Keratinocyte (primary cell): Measurements from ENCODE around the gene POMT2. TPM values are rescaled to one million over a fixed set of nuclear protein-coding genes. Genes with fewer than 3 reads are reported as not detected.

Experiments
- DNase-seq: peaks from one replicate; pipeline ENCODE4 v3.0.0-alpha.2; 2011; ENCODE audit warnings: low read depth, missing footprints, low spot score
- FAIRE-seq: peaks from 2 replicates; lab custom pipeline; 2011; peaks lifted over from hg19 to GRCh38; lab: Jason Lieb, UNC
- H2AFZ ChIP-seq: 2 replicates; pipeline ENCODE4 v1.6.0; 2012; ENCODE audit warnings: low read length, control low read depth, inconsistent platforms; ENCODE audit not compliant: control insufficient read depth
- H3K27ac ChIP-seq: 2 replicates; pipeline ENCODE4 v1.5.1; 2011; ENCODE audit warnings: low read length; ENCODE audit not compliant: control insufficient read depth, insufficient read depth
- H3K27me3 ChIP-seq: 3 replicates; pipeline ENCODE4 v1.6.0; 2011; ENCODE audit warnings: low read length; ENCODE audit not compliant: control insufficient read depth, insufficient read depth; ENCODE audit errors: extremely low read depth
- H3K36me3 ChIP-seq, 2 experiments: 2 replicates in 1 of 2; 3 replicates in 1 of 2; pipeline ENCODE4 v1.5.1; 2011; ENCODE audit warnings: low read length in 2 of 2, mild to moderate bottlenecking in 1 of 2; ENCODE audit not compliant: control insufficient read depth in 2 of 2, insufficient read depth in 2 of 2; ENCODE audit errors: extremely low read depth in 1 of 2
- H3K4me1 ChIP-seq: 3 replicates; pipeline ENCODE4 v1.5.1; 2011; ENCODE audit warnings: low read length; ENCODE audit not compliant: control insufficient read depth, insufficient read depth; ENCODE audit errors: extremely low read depth
- H3K4me2 ChIP-seq: 3 replicates; pipeline ENCODE4 v1.6.0; 2011; ENCODE audit warnings: low read depth, low read length; ENCODE audit not compliant: control insufficient read depth, insufficient read depth; ENCODE audit errors: extremely low read depth
- H3K4me3 ChIP-seq, 3 experiments: fragments of 200-600 bp in 1 of 3; sonication (generic) in 1 of 3; 2 replicates in 2 of 3; 3 replicates in 1 of 3; pipeline ENCODE4 v1.5.1; 2011 to 2016; ENCODE audit warnings: low read length in 3 of 3, mild to moderate bottlenecking in 3 of 3, control low read depth in 2 of 3, inconsistent platforms in 1 of 3, low read depth in 1 of 3, mixed read lengths in 1 of 3, mixed run types in 1 of 3, moderate library complexity in 1 of 3; ENCODE audit not compliant: control insufficient read depth in 2 of 3, insufficient read depth in 2 of 3; ENCODE audit errors: extremely low read depth in 1 of 3
- H3K79me2 ChIP-seq: 2 replicates; pipeline ENCODE4 v1.6.0; 2012; ENCODE audit warnings: low read length; ENCODE audit not compliant: control insufficient read depth, insufficient read depth
- H3K9ac ChIP-seq: 3 replicates; pipeline ENCODE4 v1.6.0; 2011; ENCODE audit warnings: low read length; ENCODE audit not compliant: control insufficient read depth, insufficient read depth; ENCODE audit errors: extremely low read depth
- H3K9me1 ChIP-seq: 3 replicates; pipeline ENCODE4 v1.6.0; 2011; ENCODE audit warnings: low read length; ENCODE audit not compliant: control insufficient read depth, insufficient read depth; ENCODE audit errors: extremely low read depth
- H3K9me3 ChIP-seq: 2 replicates; pipeline ENCODE4 v1.5.1; 2012; ENCODE audit warnings: low read depth, low read length; ENCODE audit not compliant: control insufficient read depth
- H4K20me1 ChIP-seq: 3 replicates; pipeline ENCODE4 v1.6.0; 2011; ENCODE audit warnings: low read length; ENCODE audit not compliant: control insufficient read depth, insufficient read depth; ENCODE audit errors: extremely low read depth
- EZH2 ChIP-seq: IDR thresholded peaks from one replicate; pipeline ENCODE4 v1.6.1; 2012; ENCODE audit warnings: inconsistent platforms, mild to moderate bottlenecking, low read length, moderate library complexity
- dilution Hi-C: fragments of 300-500 bp; cut with MboI; formaldehyde crosslinking; loops from one replicate; pipeline ENCODE4 v1.7.0; 2020; ENCODE audit warnings: low sequenced_read_pairs; ENCODE audit not compliant: extremely low pct_ligation_motif_present
- polyA plus RNA-seq, 5 experiments: library from polyadenylated mRNA; depleted of rRNA in 3 of 5; stranded (reverse) in 3 of 5; stranded (forward) in 1 of 5; unstranded in 1 of 5; fragments of >200 nt; gene quantifications; 1 replicate in 1 of 5; 2 replicates in 3 of 5; 3 replicates in 1 of 5; pipeline versions ENCODE4 v1.2.1 to v1.2.3, GENCODE V29; 2011 to 2012; ENCODE audit warnings: missing spikeins in 2 of 5, low read depth in 1 of 5, low replicate concordance in 1 of 5
- TF ChIP-seq, protein P1 (sequence below), 3 experiments: IDR thresholded peaks in 1 of 3; conservative IDR thresholded peaks in 1 of 3; optimal IDR thresholded peaks in 1 of 3; 2 replicates in 2 of 3; 3 replicates in 1 of 3; pipeline versions ENCODE3 to v1.5.1; 2011; ENCODE audit warnings: low read length in 3 of 3, mild to moderate bottlenecking in 3 of 3, moderate library complexity in 2 of 3, control low read depth in 1 of 3, inconsistent platforms in 1 of 3; ENCODE audit not compliant: insufficient read depth in 2 of 3; ENCODE audit errors: extremely low read depth in 1 of 3

Gene POMT2
- polyA plus RNA-seq, 1 donor (not counting 4 experiments of a cell fraction or from before 2014, with no cell fraction given): 21.1 TPM

DNA sequence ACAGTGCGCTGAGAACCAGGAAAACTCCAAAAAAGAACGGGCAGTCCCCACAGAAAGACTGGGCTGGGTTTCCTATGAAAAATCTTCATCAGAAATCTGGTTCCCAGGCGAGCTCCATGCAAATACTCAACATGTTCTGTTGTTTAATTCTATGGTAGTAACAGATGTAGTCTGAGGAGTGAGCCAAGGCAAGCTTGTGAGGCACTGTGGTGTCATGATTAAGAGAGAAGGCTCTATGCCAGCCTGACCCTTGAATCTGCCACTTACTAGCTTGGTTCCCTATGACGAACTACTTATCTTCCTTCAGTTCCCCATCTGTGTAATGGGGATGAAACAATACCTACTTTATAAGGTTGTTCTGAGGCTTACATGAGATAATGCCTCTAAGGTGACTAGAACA is 10.7 kb downstream of the POMT2 start:
- Histone ChIP-seq H3K27me3 (no peaks in the 10 kb centered on the region), H3K4me1 (peaks cover 30% of the 10 kb centered on the region), H3K9ac (no peak overlapping the region), H3K4me2 (no peak overlapping the region), H3K9me1 (peaks cover 4% of the 10 kb centered on the region), H3K4me3 (no peak overlapping the region), H3K79me2 (peaks cover 9% of the 10 kb centered on the region), H3K9me3 (no peaks in the 10 kb centered on the region), H3K36me3 (peaks cover 3 to 6% of the 10 kb centered on the region in 2 experiments), H3K27ac (no peak overlapping the region), H2AFZ (no peak overlapping the region), H4K20me1 (no peaks in the 10 kb centered on the region)
- dilution Hi-C loops: no loop called here
- DNase-seq (no peak), FAIRE-seq (no peak)
- TF ChIP-seq, protein P1, sequence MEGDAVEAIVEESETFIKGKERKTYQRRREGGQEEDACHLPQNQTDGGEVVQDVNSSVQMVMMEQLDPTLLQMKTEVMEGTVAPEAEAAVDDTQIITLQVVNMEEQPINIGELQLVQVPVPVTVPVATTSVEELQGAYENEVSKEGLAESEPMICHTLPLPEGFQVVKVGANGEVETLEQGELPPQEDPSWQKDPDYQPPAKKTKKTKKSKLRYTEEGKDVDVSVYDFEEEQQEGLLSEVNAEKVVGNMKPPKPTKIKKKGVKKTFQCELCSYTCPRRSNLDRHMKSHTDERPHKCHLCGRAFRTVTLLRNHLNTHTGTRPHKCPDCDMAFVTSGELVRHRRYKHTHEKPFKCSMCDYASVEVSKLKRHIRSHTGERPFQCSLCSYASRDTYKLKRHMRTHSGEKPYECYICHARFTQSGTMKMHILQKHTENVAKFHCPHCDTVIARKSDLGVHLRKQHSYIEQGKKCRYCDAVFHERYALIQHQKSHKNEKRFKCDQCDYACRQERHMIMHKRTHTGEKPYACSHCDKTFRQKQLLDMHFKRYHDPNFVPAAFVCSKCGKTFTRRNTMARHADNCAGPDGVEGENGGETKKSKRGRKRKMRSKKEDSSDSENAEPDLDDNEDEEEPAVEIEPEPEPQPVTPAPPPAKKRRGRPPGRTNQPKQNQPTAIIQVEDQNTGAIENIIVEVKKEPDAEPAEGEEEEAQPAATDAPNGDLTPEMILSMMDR (optimal IDR thresholded peaks at IDR 0.05 in 1 of 3, IDR thresholded peaks at IDR 0.05 in 1 of 3, conservative IDR thresholded peaks at IDR 0.05 in 1 of 3; ENCODE audit: extremely low read depth in 1 of 3, insufficient read depth in 2 of 3, low read length in 3 of 3): no peak
- no peak for TF ChIP-seq EZH2

DNA sequence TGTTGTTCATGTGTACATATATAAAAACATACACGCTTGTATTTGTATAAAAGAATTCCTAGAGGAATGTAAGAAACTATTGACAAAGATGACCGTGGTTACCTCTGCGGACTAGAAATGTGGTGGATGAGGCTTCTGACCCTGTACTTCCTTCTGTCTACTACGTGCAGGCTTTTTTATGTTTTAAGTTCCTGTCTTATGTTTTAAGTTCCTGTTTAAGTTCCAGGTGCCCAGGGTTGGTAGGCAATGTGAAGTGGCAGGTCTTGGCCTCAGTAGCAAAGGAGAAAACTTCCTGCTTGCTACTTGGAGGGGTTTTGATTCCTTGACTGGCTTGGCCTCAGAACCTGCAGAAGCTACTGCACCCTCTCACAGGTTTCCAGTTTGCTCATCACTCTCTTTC is 11.6 kb downstream of the POMT2 start:
- dilution Hi-C loops: no loop called here
- peaks cover 7% of the 10 kb centered on the region for H3K79me2 ChIP-seq
- FAIRE-seq: no peak
- H4K20me1 ChIP-seq: no peaks in the 10 kb centered on the region
- H3K27me3 ChIP-seq: no peaks in the 10 kb centered on the region
- H2AFZ ChIP-seq: no peak overlapping the region
- H3K9ac ChIP-seq: no peak overlapping the region
- no peak overlapping the region for H3K4me2 ChIP-seq
- peaks cover 3 to 5% of the 10 kb centered on the region in 2 experiments for H3K36me3 ChIP-seq
- TF ChIP-seq EZH2: no peak
- TF ChIP-seq, protein P1 (optimal IDR thresholded peaks at IDR 0.05 in 1 of 3, IDR thresholded peaks at IDR 0.05 in 1 of 3, conservative IDR thresholded peaks at IDR 0.05 in 1 of 3; ENCODE audit: extremely low read depth in 1 of 3, insufficient read depth in 2 of 3, low read length in 3 of 3): no peak
- H3K9me1 ChIP-seq: peaks cover 2% of the 10 kb centered on the region
- no peaks in the 10 kb centered on the region for H3K9me3 ChIP-seq
- no peak for DNase-seq
- H3K4me3 ChIP-seq: no peak overlapping the region
- H3K27ac ChIP-seq: no peak overlapping the region
- H3K4me1 ChIP-seq: peaks cover 27% of the 10 kb centered on the region
